ENCODE results near the gene PTPN11. TPM values are rescaled to one million over a fixed set of nuclear protein-coding genes. Genes with fewer than 3 reads are reported as not detected.
"Not testable (repeated sequence)": the region's sequence is repeated elsewhere in the genome, so short reads cannot be mapped to it uniquely, and the experiment has no call there.

PTPN11 gene
- total RNA-seq, 1 donor from 2014 or later: 92.1 TPM

DNA sequence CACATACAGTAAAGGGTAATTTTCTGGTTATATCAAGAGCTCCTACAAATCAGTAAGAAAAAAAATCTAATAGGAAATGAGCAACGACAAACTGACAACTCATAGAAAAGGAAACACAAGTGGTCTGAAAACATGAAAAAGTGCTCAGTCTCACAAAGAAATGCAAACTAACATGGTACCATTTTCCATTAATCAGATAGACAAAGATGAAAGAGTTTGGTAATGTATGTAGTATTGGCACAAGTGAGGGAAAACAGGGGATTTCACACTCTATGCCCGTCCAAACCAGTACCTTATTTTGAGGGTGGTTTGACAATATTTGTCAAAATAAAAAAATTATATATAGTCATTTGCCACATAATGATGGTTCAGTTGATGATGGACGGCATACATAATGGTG is 13.2 kb downstream of the PTPN11 start:
- no peaks in the 10 kb centered on the region for H3K9me3 Mint-ChIP-seq
- H3K4me1 Mint-ChIP-seq: no peaks in the 10 kb centered on the region
- no peak overlapping the region for H3K4me3 Mint-ChIP-seq
- no peak for DNase-seq (ENCODE audit: low read depth, low spot score)
- H3K27me3 Mint-ChIP-seq (ENCODE audit: low read depth): no peaks in the 10 kb centered on the region
- no peak for TF ChIP-seq CTCF (conservative IDR thresholded peaks at IDR 0.05)
- no peak overlapping the region for H3K27ac Mint-ChIP-seq (ENCODE audit: unreplicated experiment)
- H3K36me3 Mint-ChIP-seq (ENCODE audit: low read depth): no peaks in the 10 kb centered on the region

DNA sequence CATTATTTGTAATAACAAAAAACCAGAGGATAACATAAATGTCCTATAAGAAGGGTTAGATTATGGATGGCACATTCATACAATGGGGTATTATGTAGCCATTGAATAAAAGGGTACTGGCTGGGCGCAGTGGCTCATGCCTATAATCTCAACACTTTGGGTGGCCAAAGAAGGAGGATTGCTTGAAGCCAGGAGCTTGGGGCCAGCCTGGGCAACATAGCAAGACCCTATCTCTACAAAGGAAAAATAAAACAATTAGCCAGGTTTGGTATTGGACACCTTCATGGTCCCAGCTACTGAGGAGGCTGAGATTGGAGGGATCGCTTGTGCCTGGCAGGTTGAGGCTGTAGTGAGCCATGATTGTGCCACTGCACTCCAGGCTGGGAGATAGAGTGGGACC is 14.8 kb downstream of the PTPN11 start:
- no peak for TF ChIP-seq CTCF (conservative IDR thresholded peaks at IDR 0.05)
- Mint-ChIP-seq H3K4me1 (peaks cover 5% of the 10 kb centered on the region), H3K27me3 (ENCODE audit: low read depth) (no peaks in the 10 kb centered on the region)

GRCh38 chr12:112438645-112439044 is 19.9 kb downstream of the PTPN11 start:
- not testable (repeated sequence) for H3K4me1 Mint-ChIP-seq; H3K27me3 Mint-ChIP-seq (ENCODE audit: low read depth); H3K36me3 Mint-ChIP-seq (ENCODE audit: low read depth); H3K9me3 Mint-ChIP-seq; DNase-seq (ENCODE audit: low read depth, low spot score); H3K27ac Mint-ChIP-seq (ENCODE audit: unreplicated experiment); H3K4me3 Mint-ChIP-seq

More for the DNA sequence above, 14.8 kb downstream of the PTPN11 start:
- Mint-ChIP-seq H3K36me3 (ENCODE audit: low read depth) (no peaks in the 10 kb centered on the region), H3K9me3 (no peaks in the 10 kb centered on the region), H3K27ac (ENCODE audit: unreplicated experiment) (no peak overlapping the region), H3K4me3 (no peak overlapping the region)
- DNase-seq (ENCODE audit: low read depth, low spot score): no peak

DNA sequence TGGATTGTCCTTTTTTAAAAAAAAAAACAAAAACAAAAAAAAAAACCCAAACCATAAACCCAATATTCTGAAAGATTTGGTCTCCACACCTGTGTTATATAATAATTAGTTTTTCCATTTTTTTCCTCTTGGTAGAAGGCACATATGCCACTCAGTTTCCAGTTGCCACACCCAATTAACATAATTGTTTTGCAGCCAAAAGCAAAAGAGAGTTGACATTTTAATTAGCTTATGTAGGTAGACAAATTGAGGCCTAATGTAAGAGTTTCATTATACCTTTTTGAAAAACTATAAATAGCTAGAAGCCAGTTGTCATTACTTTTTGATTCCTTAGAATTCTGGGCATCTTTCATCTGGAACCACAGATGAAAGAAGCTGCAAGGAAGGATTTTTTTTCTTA is 21.0 kb downstream of the PTPN11 start:
- Mint-ChIP-seq H3K27ac (ENCODE audit: unreplicated experiment) (no peak overlapping the region), H3K4me1 (peaks cover 5% of the 10 kb centered on the region), H3K4me3 (no peak overlapping the region), H3K36me3 (ENCODE audit: low read depth) (no peaks in the 10 kb centered on the region), H3K9me3 (no peaks in the 10 kb centered on the region), H3K27me3 (ENCODE audit: low read depth) (no peaks in the 10 kb centered on the region)
- no peak for TF ChIP-seq CTCF (conservative IDR thresholded peaks at IDR 0.05)
- DNase-seq (ENCODE audit: low read depth, low spot score): no peak

DNA sequence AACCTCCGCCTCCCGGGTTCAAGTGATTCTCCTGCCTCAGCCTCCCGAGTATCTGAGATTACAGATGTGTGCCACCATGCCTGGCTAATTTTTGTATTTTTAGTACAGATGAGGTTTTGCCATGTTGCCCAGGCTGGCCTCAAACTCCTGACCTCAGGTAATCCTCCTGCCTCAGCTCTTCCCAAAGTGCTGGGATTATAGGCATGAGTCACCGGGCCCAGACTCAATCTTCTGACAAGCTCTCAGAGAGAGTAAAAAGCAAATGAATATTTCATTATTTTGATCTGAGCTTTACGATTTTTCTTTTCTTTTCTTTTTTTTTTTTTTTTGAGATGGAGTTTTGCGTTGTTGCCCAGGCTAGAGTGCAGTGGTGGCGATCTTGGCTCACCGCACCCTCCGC is 21.9 kb downstream of the PTPN11 start:
- H3K9me3 Mint-ChIP-seq: not testable (repeated sequence)

GRCh38 chr12:112443916-112444315 is 25.2 kb downstream of the PTPN11 start:
- H3K4me3 Mint-ChIP-seq: no peak overlapping the region
- no peak for DNase-seq (ENCODE audit: low read depth, low spot score)
- H3K36me3 Mint-ChIP-seq (ENCODE audit: low read depth): no peaks in the 10 kb centered on the region
- TF ChIP-seq CTCF (conservative IDR thresholded peaks at IDR 0.05): no peak
- H3K4me1 Mint-ChIP-seq: no peaks in the 10 kb centered on the region
- H3K27me3 Mint-ChIP-seq (ENCODE audit: low read depth): no peaks in the 10 kb centered on the region
- no peaks in the 10 kb centered on the region for H3K9me3 Mint-ChIP-seq
- H3K27ac Mint-ChIP-seq (ENCODE audit: unreplicated experiment): no peak overlapping the region

More for the DNA sequence above, 21.9 kb downstream of the PTPN11 start:
- not testable (repeated sequence) for H3K36me3 Mint-ChIP-seq (ENCODE audit: low read depth); H3K27me3 Mint-ChIP-seq (ENCODE audit: low read depth); H3K4me3 Mint-ChIP-seq; DNase-seq (ENCODE audit: low read depth, low spot score); H3K4me1 Mint-ChIP-seq; H3K27ac Mint-ChIP-seq (ENCODE audit: unreplicated experiment)

Measured in neural crest cell (in vitro differentiated cells).